Measurements from ENCODE around the gene HOXA10.

Gene HOXA10

GRCh38 chr7:27168265-27168947 is 5.7 kb downstream of the HOXA10 start:
- H3K36me3 ChIP-seq: no peaks in the 10 kb centered on the region
- H3K4me3 ChIP-seq: no peak overlapping the region
- no peak overlapping the region for H3K4me2 ChIP-seq
- no peaks in the 10 kb centered on the region for H3K4me1 ChIP-seq
- peaks cover 37% of the 10 kb centered on the region for H3K9me3 ChIP-seq
- H3K27me3 ChIP-seq: peaks cover 100% of the 10 kb centered on the region
- H3K9ac ChIP-seq: no peak overlapping the region
- peaks cover 100% of the 10 kb centered on the region for H4K20me1 ChIP-seq
- no peak overlapping the region for H3K27ac ChIP-seq
- TF ChIP-seq Cebpa-rat (IDR thresholded peaks at IDR 0.05): no peak

DNA sequence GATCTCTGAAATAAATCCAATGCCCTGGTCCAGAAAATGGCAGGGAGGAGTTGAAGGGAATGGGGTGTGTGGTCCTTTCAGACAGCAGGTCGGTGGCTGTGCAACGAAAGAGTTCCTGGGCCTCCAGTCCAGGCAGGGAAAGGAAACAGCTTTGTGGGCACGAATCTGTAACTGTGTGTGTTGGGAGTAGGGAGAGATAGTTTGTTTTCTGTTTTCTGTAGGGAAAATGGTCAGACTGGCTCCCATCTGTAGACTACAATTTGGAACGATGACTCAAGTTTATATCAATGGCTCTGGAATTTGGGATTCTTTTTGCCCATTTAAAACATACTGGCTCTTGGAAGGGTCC is 6.2 kb downstream of the HOXA10 start:
- Histone ChIP-seq H3K9ac (no peak overlapping the region), H3K4me1 (no peaks in the 10 kb centered on the region), H3K4me3 (no peak overlapping the region), H4K20me1 (peaks cover 100% of the 10 kb centered on the region), H3K27ac (no peak overlapping the region), H3K36me3 (no peaks in the 10 kb centered on the region), H3K27me3 (peaks cover 100% of the 10 kb centered on the region), H3K4me2 (no peak overlapping the region), H3K9me3 (peaks cover 32% of the 10 kb centered on the region)
- no peak for TF ChIP-seq Cebpa-rat (IDR thresholded peaks at IDR 0.05)

GRCh38 chr7:27166531-27167505 is 7.3 kb downstream of the HOXA10 start:
- H3K9me3 ChIP-seq: peaks cover 21% of the 10 kb centered on the region
- no peaks in the 10 kb centered on the region for H3K36me3 ChIP-seq
- no peak overlapping the region for H3K9ac ChIP-seq
- H3K4me1 ChIP-seq: no peaks in the 10 kb centered on the region
- H3K4me2 ChIP-seq: no peak overlapping the region
- no peak for TF ChIP-seq Cebpa-rat (IDR thresholded peaks at IDR 0.05)
- H3K4me3 ChIP-seq: no peak overlapping the region
- H3K27ac ChIP-seq: no peak overlapping the region
- H4K20me1 ChIP-seq: peaks cover 100% of the 10 kb centered on the region
- peaks cover 100% of the 10 kb centered on the region for H3K27me3 ChIP-seq

GRCh38 chr7:27165996-27166530 is 8.1 kb downstream of the HOXA10 start:
- Histone ChIP-seq H3K27me3 (peaks cover 100% of the 10 kb centered on the region), H3K27ac (no peak overlapping the region), H3K4me1 (no peaks in the 10 kb centered on the region; the same call in 1 of the 2 replicates), H3K36me3 (no peaks in the 10 kb centered on the region), H3K4me3 (no peak overlapping the region), H4K20me1 (peaks cover 95% of the 10 kb centered on the region), H3K9ac (no peak overlapping the region), H3K4me2 (no peak overlapping the region), H3K9me3 (peaks cover 17% of the 10 kb centered on the region)
- no peak for TF ChIP-seq Cebpa-rat (IDR thresholded peaks at IDR 0.05)

DNA sequence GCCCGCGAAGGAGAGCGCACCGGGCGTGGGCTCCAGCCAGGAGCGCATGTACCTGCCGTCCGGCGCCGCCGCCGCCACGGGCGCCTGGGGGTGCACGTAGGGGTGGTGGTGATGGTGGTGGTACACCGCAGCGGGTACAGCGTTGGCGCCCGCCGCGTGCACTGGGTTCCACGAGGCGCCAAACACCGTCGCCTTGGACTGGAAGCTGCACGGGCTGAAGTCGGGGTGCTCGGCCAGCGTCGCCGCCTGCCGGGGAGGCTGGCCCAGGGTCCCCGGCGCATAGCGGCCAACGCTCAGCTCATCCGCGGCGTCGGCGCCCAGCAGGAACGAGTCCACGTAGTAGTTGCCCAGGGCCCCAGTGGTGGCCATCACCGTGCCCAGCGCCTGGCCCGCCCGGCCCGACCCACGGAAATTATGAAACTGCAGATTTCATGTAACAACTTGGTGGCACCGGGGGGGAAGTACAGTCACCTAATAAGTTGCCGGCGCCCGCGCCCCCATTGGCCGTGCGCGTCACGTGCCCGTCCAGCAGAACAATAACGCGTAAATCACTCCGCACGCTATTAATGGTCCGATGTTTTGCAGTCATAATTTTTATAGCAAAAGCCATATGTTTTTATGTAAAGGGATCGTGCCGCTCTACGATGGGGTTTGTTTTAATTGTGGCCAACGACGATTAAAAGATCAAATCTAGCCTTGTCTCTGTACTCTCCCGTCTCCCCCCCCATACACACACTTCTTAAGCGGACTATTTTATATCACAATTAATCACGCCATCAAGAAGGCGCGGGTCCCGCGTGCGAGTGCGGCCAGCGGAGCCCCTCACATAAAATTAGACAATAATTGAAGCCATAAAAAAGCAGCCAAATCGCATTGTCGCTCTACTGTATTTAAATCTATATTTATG is 8.8 kb downstream of the HOXA10 start, which contains the start of gene HOXA9:
Gene HOXA9, minus strand, starts transcription at position 449 of the 907 bp plus-strand sequence. Its CDS starts 80 bp downstream, at position 369.
- no peaks in the 10 kb centered on the region for H3K36me3 ChIP-seq
- H3K4me2 ChIP-seq: no peak within 1 kb of the TSS
- peaks cover 6% of the 10 kb centered on the region for H3K4me1 ChIP-seq
- H4K20me1 ChIP-seq: peaks cover 92% of the 10 kb centered on the region
- H3K27me3 ChIP-seq: peaks cover 100% of the 10 kb centered on the region
- no peak within 1 kb of the TSS for H3K4me3 ChIP-seq
- no peak within 1 kb of the TSS for H3K27ac ChIP-seq
- TF ChIP-seq Cebpa-rat (IDR thresholded peaks at IDR 0.05): no peak
- no peak within 1 kb of the TSS for H3K9ac ChIP-seq
- H3K9me3 ChIP-seq: peaks cover 17% of the 10 kb centered on the region

GRCh38 chr7:27164367-27165088 is 9.6 kb downstream of the HOXA10 start:
- Histone ChIP-seq H3K27ac (no peak overlapping the region), H3K36me3 (no peaks in the 10 kb centered on the region), H3K4me1 (peaks cover 9% of the 10 kb centered on the region), H3K4me2 (no peak overlapping the region), H3K4me3 (no peak overlapping the region), H3K27me3 (peaks cover 100% of the 10 kb centered on the region), H3K9me3 (peaks cover 17% of the 10 kb centered on the region), H3K9ac (no peak overlapping the region), H4K20me1 (peaks cover 92% of the 10 kb centered on the region)
- TF ChIP-seq Cebpa-rat (IDR thresholded peaks at IDR 0.05): no peak

GRCh38 chr7:27164045-27164366 is 10.1 kb downstream of the HOXA10 start:
- H3K4me2 ChIP-seq: no peak overlapping the region
- H4K20me1 ChIP-seq: peaks cover 92% of the 10 kb centered on the region
- no peaks in the 10 kb centered on the region for H3K36me3 ChIP-seq
- H3K9me3 ChIP-seq: peaks cover 17% of the 10 kb centered on the region
- H3K27ac ChIP-seq: no peak overlapping the region
- H3K4me3 ChIP-seq: no peak overlapping the region
- no peak for TF ChIP-seq Cebpa-rat (IDR thresholded peaks at IDR 0.05)
- peaks cover 100% of the 10 kb centered on the region for H3K27me3 ChIP-seq
- H3K4me1 ChIP-seq: peaks cover 9% of the 10 kb centered on the region
- no peak overlapping the region for H3K9ac ChIP-seq

DNA sequence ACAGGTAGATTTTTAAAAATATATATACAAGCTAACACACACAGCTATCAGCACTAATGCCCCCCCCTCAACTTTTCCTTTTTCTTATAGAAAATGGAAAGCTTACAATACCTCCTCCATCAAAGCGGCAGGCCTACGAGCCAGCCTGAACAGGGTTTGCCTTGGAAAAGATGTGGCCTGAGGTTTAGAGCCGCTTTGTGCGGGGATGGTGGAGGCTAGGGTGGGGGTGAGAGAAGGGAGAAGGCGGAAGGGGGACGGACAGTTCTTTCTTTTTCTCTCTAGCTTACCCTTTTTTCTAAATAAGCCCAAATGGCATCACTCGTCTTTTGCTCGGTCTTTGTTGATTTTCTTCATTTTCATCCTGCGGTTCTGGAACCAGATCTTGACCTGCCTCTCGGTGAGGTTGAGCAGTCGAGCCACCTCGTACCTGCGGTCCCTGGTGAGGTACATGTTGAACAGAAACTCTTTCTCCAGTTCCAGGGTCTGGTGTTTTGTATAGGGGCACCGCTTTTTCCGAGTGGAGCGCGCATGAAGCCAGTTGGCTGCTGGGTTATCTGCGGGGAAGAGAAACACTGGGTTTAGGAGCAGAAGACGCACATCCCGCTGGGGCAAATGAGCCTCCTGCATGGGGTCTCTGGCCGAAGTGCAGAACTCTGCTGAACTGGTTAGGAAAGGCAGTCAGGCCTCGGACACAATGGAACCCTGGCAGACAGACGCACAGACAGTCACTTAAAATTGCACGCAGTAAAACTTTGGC is 10.7 kb downstream of the HOXA10 start:
- H3K4me3 ChIP-seq: no peak overlapping the region

More for the DNA sequence above, 10.7 kb downstream of the HOXA10 start:
- Histone ChIP-seq H3K27ac (no peak overlapping the region), H3K9me3 (peaks cover 21% of the 10 kb centered on the region), H3K4me1 (peaks cover 9% of the 10 kb centered on the region), H3K9ac (no peak overlapping the region), H3K36me3 (no peaks in the 10 kb centered on the region), H3K27me3 (peaks cover 100% of the 10 kb centered on the region), H3K4me2 (no peak overlapping the region), H4K20me1 (peaks cover 92% of the 10 kb centered on the region)
- TF ChIP-seq Cebpa-rat (IDR thresholded peaks at IDR 0.05): no peak

Measured in BLaER1 (cell line).